Spleen (tissue), 7 donors: Measurements from ENCODE around the gene RSPRY1.

Source experiments
- POLR2A ChIP-seq, 3 donors: fragments of 450-650 bp; IDR thresholded peaks; one replicate each; pipeline ENCODE4 v1.5.1; 2017; ENCODE audit warnings: antibody characterized with exemption in 3 of 3, mild to moderate bottlenecking in 1 of 3
- TF ChIP-seq, protein P1 (sequence below), 11 experiments: fragments of 200-600 bp in 7 of 11; fragments of 450-650 bp in 4 of 11; sonication (generic) in 4 of 11; IDR thresholded peaks in 8 of 11; conservative IDR thresholded peaks in 3 of 11; 1 replicate in 7 of 11; 2 replicates in 4 of 11; pipeline versions ENCODE4 v1.4.0 to v1.8.0; 2016 to 2021; ENCODE audit warnings: antibody characterized with exemption in 11 of 11, inconsistent platforms in 4 of 11, mild to moderate bottlenecking in 1 of 11
- donor health status: DM: no; HTN: no; CAD: no; lungs with moderate emphysema.
- donor health status: DM: no; HTN: no; CAD: no.
- donor health status: DM: no; HTN: no; CAD: no.

DNA sequence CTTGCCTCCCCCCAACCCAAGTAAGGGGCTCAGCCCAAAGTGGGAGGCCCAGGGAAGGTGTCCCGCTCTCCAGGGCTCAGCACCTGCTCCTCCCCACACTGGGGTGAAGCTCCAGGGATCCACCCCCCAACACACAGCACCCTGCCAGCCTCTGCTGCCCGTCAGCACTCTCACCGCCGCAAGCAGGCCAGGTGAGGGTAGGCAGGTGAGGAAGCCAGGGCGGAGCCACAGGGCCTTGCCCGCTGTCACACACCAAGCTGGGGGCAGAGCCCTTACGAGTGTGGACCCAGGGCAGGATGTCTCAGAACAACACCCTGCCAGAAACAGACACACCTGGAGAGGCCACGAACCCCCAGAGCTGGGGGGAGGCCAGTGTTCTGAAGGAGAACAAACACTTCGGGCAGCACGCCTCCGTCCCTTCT, 78.8 kb downstream of the RSPRY1 start:
- TF ChIP-seq POLR2A (IDR thresholded peaks at IDR 0.05): no peak
- TF ChIP-seq, protein P1, sequence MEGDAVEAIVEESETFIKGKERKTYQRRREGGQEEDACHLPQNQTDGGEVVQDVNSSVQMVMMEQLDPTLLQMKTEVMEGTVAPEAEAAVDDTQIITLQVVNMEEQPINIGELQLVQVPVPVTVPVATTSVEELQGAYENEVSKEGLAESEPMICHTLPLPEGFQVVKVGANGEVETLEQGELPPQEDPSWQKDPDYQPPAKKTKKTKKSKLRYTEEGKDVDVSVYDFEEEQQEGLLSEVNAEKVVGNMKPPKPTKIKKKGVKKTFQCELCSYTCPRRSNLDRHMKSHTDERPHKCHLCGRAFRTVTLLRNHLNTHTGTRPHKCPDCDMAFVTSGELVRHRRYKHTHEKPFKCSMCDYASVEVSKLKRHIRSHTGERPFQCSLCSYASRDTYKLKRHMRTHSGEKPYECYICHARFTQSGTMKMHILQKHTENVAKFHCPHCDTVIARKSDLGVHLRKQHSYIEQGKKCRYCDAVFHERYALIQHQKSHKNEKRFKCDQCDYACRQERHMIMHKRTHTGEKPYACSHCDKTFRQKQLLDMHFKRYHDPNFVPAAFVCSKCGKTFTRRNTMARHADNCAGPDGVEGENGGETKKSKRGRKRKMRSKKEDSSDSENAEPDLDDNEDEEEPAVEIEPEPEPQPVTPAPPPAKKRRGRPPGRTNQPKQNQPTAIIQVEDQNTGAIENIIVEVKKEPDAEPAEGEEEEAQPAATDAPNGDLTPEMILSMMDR (IDR thresholded peaks at IDR 0.05 in 8 of 11, conservative IDR thresholded peaks at IDR 0.05 in 3 of 11): no peak
